ENCODE data around the gene LYPD3.
A peak's percentile ranks its signal among the peaks of the same experiment; 100 is the strongest.

Gene LYPD3

DNA sequence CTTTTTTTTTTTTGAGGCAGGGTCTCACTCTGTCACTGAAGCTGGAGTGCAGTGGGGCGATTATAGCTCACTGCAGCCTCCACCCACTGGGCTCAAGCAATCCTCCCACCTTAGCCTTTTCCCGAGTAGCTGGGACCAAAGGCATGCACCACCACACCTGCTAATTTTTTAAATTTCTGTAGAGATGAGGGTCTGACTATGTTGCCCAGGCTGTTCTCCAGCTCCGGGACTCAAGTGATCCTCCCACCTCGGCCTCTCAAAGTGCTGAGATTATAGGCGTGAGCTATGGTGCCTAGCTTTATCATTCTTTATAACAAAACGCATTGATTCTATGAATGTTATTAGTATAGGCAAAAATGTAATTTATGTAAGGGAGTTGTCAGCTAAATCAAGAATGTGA, 17.9 kb upstream of the LYPD3 start:
- no peak for DNase-seq

DNA sequence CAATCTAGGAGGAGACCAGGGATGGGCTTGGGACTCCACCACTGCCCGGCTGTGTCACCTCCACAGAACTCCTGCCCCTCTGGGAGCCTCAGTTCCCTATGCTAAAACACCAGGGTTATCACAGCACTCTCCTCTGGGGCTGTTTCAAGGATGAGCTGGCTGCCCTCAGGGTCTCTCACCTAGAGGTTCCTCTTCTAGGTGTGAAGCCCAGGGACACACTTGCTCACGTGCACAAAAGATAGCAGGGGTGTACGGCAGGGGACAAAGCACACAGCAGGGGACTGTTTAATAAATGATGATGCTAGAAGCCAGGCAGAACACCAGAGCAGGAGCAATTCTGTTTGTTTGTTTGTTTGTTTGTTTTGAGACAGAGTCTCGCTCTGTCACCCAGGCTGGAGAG, 16.8 kb upstream of the LYPD3 start:
- DNase-seq = no peak

DNA sequence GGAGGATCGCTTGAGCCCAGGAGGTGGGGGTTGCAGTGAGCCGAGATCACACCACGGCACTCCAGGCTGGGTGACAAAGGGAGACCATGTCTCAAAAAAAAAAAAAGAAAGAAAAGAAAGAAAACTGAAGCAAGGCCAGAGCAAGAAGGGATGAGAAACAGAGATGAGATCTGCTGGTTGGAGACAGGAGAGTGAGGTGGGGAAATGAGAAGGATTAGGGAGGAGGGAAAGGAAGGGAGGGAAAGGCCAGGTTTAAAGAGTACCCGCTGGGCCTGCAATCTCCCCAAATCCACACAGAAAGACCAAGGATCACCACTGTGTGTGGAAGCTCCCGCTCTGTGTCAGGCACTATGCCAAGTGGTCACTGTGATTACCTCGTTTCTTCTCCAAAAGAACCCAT, 16.3 kb upstream of the LYPD3 start:
- no peak for DNase-seq

DNA sequence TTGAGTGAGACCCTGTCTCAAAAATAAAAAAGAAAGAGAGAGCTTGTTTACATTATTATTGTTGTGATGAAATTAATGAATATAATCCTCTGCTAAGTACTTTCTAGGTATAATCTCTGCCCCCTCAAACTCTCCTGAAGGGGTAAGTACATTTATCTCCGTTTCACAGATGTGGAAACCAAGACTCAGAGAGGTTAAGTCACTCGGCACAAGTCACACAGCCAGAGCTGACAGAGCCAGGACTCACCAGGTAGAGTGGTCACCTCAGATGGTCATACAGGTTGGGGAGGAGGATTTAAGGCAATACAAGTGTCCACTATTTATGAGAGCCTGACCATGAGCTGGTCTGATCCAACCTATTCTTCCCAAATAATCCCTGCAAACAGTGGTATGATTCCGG, 15.2 kb upstream of the LYPD3 start:
- DNase-seq = no peak

DNA sequence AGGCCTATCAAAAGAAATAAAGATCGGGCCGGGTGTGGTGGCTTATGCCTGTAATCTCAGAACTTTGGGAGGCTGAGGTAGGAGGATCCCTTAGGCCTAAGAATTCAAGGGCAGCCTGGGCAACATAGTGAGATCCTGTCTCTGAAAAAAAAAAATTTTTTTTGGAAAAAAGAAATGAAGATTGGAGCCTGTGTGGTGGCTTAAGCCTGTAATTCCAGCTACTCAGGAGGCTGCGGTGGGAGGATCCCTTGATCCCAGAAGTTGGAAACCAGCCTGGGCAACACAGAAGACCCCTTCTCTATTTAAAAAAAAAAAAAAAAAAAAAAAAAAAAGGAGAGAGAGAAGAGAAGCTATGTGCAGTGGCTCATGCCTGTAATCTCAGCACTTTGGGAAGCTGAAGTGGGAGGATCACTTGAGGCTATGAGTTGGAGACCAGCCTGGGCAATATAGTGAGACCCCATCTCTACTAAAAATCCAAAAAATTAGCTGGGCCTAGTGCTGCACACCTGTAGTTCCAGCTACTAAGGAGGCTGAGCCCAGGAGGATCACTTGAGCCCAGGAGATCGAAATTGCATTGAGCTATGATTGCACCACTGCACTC, 14.7 kb upstream of the LYPD3 start:
- DNase-seq = no peak

DNA sequence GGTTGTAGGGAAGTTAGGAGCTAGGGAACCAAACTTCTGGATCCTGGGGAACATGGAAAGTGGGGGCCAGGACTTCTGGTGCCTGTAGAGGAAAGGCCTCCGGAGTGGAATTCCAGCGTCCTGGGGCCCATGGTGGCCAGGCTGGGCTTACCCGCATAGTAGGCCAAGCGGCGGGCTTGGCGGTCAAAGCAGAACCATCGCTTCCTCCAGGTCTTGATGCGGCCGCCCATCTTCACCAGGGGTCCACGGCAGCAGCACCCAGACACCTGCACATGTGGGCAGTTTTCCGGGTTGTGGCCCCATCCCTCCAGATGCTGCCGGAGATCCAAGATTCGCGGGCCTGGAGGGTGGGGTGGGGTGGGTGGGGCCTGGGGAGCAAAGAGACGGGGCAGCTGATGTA, 13.8 kb upstream of the LYPD3 start:
- DNase-seq = no peak

DNA sequence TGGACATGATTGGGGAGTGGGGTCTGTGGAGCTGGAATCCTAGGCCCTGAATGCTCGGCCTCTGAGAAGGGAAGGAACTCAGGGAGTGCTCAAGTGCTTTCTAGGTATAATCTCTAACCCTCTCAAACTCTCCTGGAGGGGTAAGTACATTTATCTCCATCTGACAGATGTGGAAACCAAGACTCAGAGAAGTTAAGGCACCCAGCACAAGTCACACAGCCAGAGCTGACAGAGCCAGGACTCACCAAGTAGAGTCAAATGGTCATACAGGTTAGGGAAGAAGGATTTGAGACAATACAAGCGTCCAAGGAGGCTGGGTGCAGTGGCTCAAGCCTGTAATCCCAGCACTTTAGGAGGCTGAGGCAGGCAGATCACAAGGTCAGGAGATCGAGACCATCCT, 12.9 kb upstream of the LYPD3 start:
- DNase-seq = no peak

DNA sequence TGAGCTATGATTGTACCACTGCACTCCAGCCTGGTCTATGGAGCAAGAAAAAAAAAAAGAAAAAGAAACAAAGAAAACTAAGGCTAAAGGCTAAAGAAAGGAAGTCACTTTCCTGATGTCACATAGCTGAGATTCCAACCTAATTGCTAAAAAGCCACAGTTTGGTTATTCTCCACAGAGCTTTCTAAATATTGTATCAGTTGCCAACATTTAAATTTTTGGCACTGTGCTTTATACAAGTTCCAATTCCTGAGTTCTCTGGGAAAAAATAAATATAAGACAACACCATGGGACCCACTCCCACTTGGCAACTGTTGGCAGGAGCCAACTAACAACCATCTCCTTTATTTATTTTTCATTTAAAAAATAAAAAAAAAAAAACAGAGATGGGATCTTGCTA, 11.2 kb upstream of the LYPD3 start:
- no peak for DNase-seq

DNA sequence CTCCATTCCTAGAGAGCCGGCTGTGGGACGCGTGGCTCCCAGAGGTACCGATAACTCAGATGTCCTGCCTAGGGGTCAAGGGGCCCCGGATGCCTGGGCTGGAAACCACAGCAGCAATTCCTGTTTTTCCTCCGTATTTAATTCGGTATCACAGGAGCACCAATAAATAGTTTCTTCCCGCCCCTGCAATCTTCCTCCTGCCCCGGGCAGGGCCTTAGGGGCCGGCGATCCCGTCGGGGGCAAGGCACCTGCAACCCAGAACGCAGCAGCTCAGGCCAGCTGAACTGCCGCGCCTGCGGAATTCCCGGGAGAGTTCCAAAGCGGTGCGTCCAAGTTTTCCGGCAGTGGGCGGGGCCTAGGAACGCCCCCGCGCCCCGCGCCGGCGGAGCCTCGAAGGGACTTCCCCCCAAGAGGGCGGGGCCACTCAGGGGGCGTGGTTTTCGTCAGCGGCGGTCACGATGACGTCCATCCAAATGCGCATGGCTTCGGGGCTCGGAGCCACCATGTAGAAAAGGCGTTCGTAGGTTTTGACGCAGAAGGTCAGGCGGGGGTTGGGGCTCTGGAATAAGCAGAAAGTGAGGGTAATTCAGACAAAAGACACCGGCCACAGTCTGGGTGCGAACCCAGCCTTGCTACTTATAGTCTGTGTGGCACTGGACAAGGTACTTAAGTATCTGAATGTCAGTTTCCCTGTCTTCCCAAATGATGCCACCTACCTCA, 9.7 kb upstream of the LYPD3 start:
- peak; percentile 85 for DNase-seq

DNA sequence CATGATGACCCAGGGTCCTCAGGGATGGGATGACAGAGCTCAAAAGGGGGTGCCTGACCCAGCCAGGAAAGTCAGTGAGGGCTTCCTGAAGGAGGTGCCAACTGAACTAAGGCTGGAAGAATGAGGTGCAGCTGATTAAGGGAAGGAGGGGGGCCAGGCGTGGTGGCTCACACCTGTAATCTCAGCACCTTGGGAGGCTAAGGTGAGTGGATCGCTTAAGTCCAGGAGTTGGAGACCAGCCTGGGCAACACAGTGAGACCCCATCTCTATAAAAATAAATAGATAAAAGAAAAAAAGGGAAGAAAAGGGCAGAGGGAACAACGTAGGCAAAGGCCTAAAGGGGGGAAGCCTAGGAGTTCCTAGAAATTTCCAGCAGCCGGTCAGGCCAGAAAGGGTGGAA, 9.1 kb upstream of the LYPD3 start:
- no peak for DNase-seq

DNA sequence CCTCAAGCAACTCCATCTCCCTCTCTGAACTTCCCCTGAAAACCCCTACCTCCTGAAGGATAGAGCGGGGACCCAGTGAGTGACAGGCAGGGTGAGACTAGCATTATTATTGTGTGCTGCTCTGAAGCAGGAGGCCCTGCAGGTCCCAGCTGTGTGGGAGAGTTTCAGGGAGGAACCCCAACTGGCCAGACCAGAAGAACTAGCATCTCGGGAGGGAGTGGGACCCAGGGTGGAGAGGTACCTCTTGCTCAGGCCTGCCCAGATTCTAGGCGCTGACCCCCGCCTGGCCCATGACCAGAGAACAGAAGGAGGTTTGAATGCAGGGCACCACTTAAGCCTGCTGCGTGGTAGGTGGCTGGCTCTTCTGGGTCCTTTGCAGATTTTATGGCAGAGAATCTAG, 5.7 kb upstream of the LYPD3 start:
- no peak for DNase-seq

DNA sequence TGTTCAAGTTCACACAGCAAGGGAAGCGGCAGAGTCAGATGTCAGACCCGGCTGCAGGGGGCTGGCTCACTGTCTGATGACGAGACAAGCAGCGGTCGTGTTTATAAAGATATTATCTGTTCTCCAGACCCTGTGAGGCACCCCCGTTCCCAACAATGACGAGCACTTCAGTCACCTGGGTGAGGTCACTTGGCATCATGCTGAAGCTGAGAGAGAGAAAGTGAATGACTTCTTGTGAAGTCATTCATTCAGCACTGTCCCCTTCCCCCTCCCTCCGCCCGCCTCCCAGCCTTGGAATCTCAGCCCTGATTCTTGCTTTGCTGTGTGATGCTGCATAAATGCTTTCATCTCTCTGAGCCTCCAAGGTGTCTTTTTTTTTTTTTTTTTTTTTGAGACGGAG, 4.9 kb upstream of the LYPD3 start:
- no peak for DNase-seq

DNA sequence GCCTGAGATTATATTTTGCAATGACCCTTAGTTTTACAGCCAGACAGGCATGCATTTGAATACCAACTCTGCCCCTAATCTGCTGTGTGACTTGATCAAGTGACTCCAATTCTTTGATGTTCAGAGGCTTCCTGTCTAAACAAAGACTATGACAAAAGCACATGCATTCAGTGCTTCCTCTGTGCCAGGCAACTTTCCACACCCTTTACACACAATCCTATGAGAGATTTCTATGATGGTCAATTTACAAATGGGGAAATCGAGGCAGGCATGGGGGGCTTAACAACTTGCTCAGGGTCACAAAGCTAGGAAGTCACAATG, 3.7 kb upstream of the LYPD3 start:
- no peak for DNase-seq

DNA sequence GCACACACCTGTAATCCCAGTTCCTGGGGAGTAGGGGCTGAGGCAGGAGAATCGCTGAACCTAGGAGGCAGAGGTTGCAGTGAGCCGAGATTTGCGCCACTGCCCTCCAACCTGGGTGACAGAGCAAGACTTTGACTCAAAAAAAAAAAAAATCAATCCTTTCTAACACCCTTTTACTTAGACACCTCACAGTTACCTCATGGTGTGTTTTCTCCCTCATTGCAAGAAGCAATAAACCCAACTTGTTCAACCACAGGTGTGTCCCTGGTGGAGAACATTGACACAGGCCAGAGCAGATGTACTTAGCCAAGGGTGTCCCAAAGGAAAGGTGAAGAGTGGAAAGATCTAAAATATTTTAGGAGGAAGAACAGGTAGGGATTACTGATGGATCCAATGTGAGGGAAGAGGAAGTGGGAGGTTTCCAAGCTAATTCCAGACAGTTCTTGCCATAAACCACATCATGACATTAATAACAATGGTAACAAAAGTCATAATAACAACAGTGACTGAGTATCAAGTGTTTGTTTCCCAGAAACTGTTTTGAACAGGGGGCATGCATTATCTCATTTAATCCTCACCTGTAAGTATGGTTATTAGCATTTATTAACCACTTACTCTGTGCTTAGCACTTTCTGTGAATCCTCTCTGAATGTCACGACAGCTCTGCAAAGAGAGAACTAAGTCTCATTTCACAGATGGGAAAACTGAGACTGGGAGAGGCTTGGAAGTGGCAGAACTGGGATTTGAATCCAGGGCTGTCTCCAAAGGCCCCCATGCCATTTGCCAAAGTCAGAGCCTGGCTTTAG, 3.1 kb upstream of the LYPD3 start:
- no peak for DNase-seq

DNA sequence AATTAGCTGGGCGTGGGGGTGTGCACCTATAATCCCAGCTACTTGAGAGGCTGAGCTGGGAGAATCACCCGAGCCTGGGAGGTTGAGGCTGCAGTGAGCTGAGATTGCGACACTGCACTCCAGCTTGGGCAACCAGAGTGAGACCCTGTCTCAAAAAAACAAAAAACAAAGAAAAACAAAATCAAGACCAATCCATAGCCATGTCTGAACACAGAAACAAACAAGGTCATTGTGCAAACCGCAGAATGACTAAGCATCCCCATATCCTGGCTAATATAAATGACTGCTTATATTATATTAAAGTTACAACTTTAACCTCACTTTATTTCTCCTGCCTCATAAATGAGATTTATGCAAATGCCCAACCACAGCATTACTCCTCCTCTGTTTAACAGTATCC, 2.3 kb upstream of the LYPD3 start:
- no peak for DNase-seq

DNA sequence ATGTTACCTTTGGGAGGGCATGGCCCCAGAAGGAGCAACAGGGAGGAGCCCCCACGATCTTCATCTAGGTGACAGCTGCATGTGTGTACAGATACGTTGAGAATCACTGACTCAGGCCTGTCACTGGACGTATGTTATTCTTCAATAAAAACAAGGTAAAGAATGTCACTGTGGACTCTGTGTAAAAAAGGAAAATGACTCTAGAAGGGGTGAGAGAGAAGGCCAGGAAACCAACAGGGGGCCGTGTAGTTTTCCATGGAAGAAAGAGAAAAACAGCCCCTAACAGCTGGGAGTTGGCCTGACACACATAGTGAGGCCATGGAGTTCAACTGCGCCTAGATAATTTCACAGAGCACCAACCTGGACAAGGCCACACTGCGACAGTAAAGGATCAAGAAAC, 1.9 kb upstream of the LYPD3 start:
- no peak for DNase-seq

DNA sequence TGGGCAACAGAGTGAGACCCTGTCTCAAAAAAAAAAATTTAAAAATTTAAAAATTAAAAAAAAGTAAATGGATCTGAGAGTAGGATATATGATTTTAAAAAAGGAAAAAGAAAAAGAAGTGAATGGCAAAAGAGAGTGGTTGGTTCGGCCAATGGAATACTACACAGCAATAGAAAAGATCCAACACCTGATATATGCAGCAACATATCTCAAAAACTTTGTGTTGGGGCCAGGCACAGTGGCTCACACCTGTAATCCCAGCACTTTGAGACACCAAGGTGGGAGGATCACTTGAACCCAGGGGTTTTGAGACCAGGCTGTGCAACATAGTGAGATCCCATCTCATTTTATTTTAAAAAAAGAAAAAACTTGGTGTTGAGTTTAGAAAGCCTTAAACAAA, 1.4 kb upstream of the LYPD3 start:
- no peak for DNase-seq

DNA sequence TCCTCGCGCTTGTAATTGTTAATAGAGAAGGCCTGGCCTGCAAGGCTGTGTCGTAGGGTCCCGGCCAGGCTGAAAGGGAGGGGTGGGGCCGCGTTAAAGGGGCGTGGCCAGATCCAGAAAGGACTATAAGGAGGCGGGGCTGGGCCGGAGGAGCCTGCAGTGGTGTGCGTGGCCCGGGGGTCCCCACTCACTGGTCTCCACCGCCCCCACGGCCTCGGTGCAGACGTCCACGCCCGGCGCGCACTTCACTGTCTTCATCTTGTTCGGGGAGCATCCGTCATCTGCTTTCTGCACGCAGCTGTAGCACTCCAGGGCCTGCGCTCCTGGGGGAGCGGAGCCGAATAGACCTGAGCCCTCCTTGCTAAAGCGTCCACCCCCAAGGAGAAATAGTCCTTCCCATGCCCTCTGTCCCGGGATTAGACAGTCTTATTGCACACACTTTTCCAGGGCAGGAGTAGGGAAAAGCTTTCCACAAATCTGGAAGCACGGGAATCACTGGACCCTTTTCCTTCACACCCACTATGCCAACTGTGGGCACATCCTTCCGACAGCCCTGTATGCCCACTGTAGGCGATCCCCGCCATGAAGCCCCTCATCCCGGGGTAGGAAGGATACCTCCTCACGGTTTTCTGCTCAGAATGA, 1.2 kb downstream of the LYPD3 start:
- no peak for DNase-seq

DNA sequence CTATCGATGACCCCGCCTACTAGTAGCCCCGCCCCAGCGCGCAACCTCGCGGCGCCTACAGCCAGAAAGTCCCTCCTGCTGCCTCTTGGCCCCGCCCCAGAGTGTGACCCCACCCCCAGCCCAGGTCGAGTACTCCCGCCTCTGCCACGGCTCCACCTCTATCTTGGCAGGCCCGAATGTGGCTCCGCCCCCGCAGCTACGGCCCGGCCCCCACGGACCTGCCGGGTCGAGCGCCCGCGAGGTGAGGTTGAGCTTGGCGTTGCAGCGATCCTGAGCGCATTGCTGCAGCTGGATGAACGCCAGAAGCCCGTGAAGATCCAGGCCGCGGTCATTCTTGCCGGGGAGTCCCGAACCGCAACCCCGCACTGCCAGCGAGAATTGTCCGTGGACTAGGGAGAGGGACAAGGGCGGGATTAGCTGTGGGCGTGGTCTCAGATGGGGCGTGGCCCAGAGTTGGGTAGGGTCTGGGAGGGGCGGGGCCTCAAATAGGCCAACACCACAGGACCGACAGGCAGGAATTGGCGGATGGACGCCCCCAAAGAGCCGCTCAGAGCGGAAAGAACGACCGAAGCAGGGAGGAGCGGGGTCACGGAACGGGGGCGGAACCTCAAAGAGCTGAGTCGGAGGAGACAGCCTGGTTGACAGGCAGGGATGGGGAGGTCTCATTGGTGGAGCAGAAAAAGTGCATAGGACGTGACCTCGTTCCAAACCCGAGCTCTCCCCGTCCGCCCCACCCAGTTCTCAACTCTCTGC, 1.9 kb downstream of the LYPD3 start:
- DNase-seq = peak; percentile 94

DNA sequence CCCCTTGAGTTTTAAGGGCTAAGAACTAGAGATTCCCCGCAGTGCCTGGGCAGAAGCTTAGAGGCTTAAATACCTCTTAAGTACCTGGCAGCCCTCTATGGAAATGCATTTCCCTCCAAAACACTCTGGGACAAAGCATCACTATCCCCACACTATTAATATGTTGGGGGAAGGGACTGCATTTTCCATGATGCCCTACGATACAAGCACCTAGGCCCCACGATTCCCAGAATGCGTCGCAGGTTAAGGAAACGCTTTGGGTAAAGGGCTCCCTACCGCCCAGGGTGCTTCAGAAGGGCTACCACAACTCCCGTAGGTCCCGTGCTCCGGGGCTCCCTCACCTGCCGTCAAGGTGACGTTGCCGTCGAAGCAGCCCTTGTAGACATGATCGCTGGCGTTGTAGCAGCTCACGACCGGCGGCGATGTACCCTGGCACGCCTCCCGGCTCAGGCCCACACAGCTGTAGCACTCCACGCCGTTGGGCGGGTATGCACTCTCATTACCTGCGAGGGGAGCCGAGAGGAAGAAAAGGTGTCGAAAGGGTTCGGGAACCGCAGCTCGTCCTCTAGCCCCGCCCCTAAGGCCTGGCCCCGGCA, 2.5 kb downstream of the LYPD3 start:
- DNase-seq = no peak

DNA sequence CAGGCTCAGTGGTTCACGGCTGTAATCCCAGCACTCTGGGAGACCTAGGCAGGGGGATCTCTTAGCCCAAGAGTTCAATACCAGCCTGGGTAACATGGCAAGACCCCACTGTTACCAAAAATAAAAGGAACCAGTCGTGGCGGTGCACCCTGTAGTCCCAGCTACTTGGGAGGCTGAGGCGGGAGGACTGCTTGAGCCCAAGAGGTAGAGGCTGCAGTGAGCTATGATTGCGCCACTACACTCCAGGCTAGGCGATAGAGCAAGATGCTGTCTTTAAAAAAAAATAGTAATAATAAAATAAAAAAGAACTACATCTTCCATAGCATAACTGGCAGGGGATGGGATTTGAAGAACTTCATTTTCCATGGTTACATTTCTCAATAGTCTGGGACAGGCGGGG, 3.0 kb downstream of the LYPD3 start:
- DNase-seq = no peak

DNA sequence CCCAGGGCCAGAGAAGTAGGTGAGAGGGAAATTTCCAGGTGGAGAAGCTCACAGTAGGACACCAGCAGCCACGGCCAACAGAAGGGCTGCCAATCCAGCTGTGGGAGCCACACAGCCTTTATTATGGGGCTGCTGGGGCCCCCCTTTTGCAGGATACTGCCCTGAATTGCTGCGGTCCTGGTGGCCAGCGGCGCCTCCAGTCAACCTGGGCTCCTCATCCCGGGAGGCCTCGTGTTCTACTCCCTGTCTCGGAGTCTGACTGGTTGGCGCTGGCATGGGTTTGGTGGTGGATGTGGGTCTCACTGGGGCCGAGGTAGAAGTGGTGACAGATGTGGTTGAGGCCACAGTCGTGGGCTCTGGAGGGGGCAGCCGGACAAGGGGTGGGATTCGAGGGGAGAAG, 4.1 kb downstream of the LYPD3 start:
- DNase-seq = no peak
